GM21825 (cell line): ENCODE results near the gene TUNAR.

ENCODE experiments used
- ATAC-seq: cut with Tn5 transposase; IDR thresholded peaks from one replicate; pipeline ENCODE4 v1.9.1; 2021; ENCODE audit warnings: mild to moderate bottlenecking, moderate library complexity; ENCODE audit not compliant: unreplicated experiment

The TUNAR gene

DNA sequence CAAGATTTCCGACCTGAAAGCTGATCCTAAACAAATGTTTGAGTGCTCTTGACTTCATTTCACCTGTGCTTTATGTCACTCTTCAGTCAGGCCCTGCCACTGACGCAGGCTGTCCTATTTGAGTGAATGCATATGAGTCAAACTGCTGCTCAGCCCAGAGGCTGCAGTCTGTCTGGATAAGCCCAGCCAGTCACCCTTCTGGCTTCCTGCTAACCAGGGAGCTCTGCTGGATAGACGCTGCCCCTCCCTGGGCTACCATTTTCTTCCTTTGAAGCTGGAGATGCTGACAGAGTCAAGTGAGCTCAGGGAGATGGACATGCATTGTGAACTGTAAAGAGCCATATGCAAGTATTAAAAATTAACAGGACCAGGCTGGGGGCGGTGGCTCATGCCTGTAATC, 5.1 kb upstream of the TUNAR start:
- ATAC-seq: no peak

DNA sequence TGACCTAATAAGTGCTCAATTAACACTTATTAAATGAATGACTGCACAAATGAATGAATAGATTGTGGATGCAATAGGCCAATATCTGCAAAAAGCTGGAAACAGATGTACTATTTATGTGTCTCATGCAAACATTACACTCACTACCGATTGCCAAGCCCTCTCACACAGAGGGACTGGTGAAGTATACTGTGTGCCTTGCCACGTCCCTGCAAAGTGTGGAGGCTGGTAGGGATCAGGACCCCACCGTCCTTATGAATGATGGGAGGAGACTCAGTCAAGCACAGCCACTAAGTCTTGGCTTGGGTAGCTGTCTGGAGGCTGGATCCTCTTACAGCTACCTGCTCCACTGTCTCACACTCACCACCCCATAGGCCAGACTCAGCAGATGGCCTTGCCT, 3.9 kb upstream of the TUNAR start:
- no peak for ATAC-seq

DNA sequence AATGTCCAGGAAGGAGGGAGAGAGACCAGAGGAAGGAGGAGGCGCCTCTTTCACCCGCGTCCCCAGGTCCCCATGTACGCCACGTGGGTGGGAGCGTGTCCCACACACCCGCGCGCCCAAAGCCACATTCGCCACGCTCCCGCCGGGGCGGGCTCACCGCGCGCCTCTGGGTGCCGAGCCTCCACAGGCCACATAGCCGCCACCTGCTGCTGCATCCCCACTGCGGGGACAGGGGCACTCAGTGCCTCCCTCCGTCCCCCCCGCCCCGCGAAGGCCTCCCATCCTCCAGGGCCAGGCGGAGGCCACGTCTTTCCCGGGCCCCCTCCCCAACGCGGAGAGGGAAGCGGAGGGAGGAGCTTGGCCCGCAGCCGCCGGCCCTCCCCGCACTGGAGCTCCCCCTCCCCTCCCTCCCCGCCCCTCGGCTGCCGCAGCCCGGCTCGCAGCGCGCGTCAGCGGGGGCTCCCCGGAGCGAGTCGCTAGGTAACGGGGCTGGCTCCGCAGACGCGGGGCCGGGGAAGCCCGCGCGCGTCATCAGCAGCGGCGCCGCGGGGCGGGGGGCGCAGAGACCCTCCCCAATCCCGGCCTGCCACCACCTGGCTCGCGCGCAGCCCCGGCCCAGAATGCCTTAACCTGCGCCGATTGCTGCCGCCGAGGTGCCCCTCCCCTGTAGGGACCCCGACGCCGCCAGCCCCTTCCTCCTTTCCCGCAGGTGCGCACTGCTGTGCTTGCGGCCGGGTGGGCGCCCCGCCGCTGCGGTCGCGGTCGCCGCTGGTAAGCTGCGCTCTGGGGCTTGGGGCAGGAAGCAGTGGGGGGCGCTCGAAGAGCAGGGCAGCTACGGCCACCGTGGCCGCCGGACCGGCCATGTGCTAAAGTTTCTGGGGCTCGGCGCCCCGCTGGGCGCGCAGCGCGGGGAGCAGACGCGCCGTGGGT, 536 bp upstream of the TUNAR start:
- ATAC-seq: no peak

DNA sequence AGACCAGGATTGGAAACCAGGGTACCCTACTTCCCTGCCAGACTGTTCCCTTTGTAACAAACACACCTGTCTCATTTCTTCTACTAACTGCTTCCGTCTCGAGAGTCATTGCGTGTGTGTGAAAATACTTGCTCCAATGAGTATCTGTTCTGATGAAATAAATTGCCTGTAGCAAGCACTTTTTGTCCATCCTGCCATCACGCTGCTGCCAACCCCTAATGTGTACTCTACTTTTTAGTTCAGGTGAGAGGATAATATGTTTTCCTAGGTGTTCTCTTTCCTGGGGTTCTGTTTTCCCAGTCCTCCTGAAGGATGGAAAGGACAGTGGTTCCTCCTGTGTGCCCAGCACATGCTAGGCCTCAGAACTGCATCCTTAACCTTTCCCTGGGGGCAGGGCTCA, 1.0 kb downstream of the TUNAR start:
- no peak for ATAC-seq

DNA sequence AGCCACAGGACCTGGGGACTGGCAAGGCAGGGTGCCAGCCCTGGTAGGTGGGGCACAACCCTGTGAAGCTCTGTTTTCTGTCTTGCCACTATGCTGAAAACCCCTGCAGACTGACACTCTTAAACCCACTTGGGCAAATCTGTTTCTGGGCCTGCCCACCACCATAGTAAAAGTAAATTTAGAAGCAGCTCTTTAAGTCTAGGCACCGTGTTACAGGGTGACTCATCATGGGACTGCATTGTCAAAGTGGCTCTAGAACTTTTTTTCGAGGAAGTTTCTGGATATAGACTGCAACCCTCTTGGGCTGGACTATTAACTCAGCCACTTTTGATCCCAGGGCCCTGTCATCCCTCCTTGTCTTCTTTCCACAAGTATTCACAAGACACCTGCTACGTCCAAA, 7.7 kb downstream of the TUNAR start:
- ATAC-seq: no peak

DNA sequence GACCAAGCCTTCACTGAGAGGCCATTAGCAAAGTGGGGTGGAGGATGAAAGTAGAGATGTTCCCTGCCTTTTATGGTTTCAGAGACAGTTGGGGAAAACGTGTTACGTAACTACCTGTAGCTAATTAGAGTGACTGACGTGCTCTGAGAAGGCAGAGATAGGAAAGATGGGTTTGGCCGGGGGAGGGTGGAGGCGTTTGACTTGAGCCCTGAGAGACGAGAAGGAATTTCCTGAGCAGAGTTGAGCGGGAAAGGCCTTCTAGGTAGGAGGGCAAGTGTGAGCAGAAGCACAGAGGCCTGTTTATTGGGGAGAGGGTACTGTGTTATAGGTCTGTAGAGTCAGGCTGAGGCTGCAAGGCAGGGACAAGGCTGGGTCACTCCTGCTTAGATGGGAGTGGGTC, 8.6 kb downstream of the TUNAR start:
- ATAC-seq: no peak

DNA sequence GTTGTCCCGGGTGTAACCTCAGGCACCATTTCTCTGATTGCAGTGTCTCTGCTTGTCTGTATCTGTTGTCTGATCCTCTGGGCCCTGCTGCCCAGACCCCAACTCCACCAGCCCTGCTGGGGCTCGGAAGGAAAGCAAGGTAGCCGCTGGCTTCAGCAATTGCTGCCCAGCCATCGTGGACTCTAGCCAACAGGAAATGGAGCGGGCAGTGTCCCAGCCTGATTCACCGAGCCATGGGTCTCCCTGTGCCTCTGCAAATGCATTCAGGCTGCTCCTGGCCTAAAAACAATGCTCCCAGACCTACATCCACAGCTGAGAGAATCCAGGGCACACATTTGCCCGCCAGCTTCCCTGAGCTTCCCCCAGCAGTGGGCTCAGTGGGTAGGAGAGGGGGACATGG, 9.2 kb downstream of the TUNAR start:
- no peak for ATAC-seq

DNA sequence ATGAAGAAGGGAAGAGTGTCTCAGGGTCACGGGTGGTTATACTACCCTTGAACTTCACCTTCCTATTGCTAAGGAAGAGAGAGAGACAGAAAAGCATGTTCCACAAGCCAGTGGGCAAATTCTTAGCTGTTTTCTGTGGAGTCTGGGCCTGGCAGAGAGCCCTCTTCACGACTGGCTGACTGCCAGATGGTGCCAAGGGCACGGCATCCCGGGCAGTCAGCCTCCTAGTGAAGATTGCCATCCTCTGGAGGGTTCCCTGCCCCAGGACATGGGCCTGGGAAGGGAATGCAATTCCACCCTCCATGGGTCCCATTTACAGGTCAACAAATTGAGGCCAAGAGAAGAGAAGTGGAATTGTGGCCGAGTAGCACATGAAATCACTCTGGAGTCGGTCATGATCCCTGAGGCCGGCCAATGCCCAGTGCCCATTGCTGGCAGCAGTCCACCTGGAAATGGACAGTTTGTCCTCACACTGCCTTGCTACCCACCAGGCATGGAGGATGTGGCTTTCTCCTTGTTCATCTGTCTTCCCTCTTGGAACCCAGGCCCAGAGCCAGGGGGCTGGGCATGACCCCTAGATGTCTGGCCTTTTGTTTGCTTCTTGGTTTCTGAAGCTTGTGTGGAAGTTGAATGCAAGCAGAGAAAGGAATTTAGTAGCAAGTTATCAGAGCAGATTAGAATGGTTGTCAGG, 9.9 kb downstream of the TUNAR start:
- no peak for ATAC-seq

DNA sequence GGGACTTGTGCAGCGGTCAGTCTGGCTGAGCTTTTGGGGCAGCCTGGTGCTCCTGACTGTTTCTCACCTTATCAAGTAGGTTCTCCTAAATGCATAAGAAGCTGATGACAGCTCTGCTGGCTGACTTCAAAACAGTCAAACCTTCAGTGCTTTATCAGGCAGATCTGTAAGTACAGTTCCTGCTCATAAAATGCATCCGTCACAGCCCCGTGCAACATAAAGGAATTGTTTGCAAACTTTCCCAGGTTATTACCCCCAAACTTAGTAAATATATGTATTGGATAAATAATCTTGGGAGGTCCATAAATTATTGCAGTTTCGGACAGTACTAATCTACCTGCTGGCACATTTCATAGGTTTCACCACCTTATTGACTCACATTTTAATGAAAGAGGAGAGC, 10.7 kb downstream of the TUNAR start:
- ATAC-seq: no peak

DNA sequence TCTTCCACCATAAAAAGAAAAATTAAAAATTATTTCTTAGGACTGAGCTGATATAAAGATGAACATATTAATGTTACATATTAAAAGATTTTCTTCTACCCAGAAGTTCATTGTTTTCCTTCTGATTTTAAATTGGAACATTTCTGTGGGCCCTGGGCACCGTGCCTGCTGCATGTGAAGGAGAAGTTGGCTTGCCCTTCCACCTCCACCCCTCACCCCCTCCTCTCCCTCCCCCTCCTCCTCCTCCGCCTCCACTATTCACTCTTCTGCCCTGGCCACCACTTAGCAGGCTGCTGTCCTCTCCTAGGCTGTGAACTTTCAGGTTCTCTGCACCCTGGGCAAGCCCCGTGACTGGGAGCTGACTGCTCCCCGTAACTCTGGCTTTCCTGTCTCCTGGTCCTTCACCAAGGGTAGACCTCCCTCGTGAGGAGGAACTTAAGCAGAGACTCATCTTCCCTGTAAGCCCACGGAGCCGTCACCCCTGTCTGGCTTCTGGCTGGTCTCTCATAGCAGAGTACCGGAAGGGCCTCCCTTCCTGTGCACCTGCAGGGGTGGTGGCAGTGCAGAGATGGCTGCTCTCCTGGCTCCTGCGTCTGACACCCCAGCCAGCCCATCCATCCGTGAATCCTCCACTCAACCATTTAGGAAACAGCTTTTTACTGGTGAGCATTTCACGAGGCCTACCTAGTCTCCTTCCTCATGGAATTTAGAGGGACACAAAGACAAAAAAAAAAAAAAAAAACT, 12.8 kb downstream of the TUNAR start:
- ATAC-seq: no peak

DNA sequence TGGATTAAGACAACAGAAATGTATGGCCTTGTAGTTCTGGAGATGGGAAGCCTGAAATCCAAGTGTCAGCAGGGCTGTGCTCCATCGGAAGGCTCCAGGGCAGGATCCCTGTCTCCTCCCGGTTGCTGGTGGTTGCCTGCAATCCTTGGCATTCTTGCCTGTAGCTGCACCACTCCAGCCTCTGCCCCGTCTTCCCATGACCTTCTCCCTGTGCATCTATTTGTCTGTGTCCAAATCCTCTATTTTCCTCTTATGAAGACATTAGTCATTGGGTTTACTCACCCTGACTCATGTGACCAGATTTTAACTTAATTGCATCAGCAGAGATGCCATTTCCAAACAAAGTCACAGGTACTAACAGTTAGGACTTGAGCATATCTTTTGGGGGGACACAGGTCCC, 15.1 kb downstream of the TUNAR start:
- no peak for ATAC-seq

DNA sequence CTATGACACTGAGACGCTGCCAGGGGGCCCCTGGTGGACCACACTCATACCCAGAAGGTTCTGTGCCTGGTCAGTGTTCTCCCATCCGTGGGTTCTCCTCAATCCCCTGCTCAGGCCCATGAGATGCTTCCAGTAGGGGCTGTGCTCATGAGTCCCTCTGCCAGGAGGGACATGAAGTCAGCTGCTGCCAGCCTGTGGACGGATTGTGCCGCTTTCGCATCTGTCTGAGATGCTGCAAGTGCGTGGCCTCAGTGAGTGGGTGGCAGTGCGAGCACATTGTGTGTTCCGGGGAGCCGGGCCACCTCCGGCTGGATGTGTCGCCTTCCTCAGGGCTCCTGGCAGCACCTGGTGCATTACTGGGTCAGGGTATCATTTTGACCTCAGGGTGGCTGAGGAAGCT, 15.5 kb downstream of the TUNAR start:
- ATAC-seq: no peak

DNA sequence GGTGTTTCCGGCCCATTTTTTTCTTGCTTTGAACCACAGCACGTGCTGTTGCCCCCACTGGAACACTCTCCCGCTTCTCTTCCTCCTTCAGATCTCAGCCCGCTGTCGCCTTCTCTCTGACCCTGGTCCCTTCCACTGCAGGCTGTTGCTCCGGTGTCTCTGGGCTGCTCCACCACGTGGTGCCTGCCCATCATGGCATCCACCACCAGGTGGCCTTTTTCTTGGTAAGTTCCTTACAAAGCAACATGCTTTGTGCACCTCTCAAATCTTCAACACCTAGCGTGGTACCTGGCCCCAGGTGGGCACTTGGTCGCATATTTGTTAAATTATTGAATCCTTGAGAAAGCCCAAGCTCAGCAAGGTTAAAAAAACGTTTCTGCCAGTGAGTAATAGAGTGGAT, 19.1 kb downstream of the TUNAR start:
- ATAC-seq: no peak

DNA sequence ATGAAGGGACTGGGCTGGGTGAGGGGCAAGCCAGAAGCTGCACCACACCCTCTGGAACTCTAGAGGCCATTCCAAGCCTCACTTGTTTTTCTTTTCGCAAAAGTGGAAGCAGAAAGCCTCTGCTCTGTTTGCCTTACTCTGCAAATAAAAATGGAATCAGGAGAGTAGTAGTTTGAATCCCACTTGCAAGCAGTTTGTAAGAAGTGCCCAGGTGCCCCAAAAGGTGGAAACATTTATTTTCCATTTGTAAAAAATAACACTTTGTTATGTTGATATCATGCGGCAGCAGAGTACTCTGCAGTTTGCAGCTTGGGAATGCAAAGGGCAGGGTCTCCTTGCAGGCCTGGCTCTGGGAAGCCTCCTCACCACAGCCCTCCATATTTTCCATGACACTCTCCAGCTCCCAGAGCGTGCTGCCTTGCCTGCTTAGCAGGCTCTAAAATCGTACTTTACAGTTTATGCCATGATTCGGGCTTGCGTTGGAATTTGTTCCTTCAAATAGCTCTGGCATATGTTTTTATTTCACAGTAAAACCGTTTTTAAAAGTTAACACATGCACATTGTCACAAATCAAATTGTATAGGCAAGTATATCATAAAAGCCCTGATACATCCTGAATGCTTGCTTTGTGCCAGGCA, 20.0 kb downstream of the TUNAR start:
- no peak for ATAC-seq

DNA sequence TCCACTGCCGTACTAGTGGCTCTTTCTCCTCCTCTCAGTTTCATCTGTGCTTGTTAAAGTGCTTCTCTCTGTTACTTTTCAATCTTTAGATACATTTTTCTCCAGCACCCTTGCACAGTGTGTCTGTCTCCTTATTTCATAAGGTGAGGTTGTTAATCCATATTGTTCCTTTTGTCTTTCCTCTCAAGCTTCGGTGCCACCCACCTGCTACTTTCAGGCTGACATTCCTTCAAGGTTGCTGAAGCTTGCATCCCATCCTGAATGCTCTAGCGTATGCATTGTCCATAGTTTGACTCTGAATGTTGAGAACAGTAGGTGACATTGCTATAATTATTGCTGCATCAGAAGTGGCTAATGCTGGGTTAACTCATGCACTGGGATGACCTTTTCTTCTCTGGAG, 20.6 kb downstream of the TUNAR start:
- ATAC-seq: no peak

DNA sequence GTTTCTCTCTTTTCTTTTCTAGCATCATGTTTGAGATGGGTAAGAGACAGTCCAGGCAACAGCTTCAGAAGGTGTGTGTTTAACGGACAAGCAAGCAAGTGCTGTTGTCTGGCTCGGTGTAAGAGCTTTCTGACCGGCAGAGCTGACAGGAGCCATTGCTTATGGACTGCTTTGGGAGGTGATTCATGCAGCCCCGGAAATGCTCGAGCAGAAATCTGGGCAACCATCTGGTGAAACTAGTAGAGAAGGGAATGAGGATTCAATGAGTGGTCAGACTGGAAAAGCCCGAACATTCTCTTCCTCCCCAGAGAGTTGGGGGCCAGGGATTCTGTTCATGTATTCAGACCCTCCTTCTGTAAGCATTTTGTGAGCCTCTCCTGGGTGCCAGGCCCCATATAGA, 24.4 kb downstream of the TUNAR start:
- no peak for ATAC-seq

DNA sequence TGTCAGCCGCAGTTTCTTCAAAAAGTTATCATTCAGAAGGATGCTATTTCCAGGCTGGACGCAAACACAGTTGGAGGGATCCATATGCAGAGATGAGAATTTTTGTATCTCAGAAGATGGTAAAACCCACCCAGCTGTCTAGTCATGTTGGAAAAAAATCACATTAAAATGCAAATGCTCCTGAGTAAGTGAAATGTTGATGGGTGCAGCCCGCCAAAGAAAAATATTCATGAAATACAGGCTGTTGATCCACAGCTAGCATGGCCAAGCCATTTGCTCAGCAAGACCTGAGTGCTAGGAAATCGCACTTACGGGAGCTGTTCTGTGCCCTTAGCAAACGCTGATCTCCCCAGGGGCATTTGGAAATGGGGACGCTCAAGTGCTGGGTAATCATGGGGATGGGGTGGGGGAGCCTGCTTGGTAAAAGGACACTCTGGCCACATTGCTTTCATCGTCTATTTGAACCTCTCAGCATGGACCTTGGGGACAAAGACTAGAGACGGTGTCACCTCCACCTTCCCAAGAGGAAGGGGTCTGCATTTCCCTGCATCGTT, 25.7 kb downstream of the TUNAR start:
- ATAC-seq: no peak

DNA sequence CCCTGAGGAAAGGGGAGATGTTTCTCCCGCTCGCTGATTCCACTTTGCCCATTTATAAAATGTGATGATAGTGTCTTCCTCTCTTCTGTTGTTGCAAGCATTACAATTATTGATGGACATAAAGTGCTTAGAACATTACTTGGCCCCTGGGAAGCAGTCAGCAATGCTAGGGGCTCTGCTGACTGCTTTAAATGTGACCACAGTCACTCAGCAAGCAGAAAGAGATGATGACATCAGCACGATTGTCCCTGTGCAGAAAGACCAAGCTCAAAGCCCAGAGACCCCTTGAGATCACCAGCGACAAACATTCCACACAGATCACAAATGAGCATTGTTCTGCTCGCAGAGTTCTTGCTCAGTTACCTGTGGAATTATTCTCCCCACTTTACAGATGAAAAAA, 26.5 kb downstream of the TUNAR start:
- ATAC-seq: no peak

DNA sequence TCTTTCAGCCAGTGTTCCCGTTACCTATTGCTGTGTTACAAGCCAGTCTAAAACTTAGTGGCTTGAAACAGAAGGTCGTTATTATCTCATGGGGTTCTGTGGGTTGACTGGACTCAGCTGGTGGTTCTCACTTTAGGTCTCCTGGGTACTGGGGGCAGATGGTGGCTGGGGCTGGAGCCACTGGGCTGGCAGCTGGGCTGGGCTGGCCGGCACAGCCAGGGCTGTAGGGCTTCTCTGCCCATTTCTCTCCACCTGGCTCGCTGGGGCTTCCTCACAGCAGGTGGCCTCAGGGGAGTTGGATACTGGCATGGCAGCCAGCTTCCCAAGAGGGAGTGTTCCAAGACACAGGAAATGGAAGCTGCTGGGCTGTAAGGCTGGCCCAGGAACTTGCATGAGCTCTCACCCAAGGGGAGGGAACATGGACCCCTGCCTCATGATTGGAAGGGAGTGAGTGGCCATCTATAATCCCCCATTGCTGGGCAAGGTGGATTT, 27.0 kb downstream of the TUNAR start:
- ATAC-seq: no peak

DNA sequence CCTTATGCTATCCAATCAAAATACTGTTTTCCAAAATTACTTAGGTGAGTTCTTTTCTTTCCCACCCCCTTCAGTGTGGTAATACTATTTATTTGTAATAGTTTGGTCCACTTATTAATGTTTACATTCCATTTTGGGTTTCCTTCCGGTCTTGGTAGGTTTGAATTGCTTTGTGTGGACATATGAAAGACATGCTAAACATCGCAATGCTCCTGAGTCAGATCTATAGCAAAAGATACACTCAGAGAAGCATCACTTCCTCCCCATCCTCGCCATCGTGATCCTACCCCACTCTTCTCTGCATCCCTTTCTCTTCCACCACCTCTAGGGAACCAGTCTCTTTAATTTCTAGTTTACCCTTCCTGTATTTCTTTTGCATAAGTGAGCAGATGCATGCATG, 30.0 kb downstream of the TUNAR start:
- no peak for ATAC-seq

DNA sequence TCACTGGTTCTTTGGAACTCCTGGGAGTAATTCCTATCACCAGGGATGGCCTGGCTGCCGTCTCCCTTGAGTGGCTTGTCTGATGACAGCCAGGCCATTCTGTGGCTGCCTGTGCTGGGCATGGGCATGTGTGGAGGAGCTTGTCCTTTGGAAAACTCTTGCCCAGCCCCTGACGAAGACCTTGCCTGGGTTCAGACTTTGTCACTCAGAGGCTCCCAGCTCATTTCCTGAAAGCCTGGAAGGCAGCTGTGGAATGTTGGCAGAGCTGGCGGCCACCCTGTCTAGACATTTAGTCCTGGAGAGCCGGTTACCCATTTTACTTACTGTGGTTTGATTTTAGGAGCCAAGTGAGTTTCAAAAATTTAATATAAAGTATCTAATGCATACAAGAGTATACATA, 34.0 kb downstream of the TUNAR start:
- ATAC-seq: no peak
